ENCODE data around the gene C19orf81.

C19orf81 gene

GRCh38 chr19:50629801-50630200 lies 19.4 kb upstream of the C19orf81 start:
- DNase-seq (ENCODE audit: low spot score), result no peak

GRCh38 chr19:50632151-50632835 lies 17.0 kb upstream of the C19orf81 start:
- no peak for DNase-seq (ENCODE audit: low spot score)

- DNase-seq (ENCODE audit: low spot score), result no peak
These were observed 15.9 kb upstream of the C19orf81 start for GRCh38 chr19:50633359-50633758.

- no peak for DNase-seq (ENCODE audit: low spot score)
These were observed 15.3 kb upstream of the C19orf81 start for GRCh38 chr19:50633973-50634372.

GRCh38 chr19:50636317-50637085 lies 12.7 kb upstream of the C19orf81 start:
- DNase-seq (ENCODE audit: low spot score), result no peak

GRCh38 chr19:50638600-50638999 lies 10.6 kb upstream of the C19orf81 start:
- no peak for DNase-seq (ENCODE audit: low spot score)

GRCh38 chr19:50639121-50640112 lies 9.8 kb upstream of the C19orf81 start, which contains the start of gene SYT3:
TSS of gene SYT3 (minus strand) at chr19:50639881. CDS start at chr19:50637411, 2,470 bp downstream.
- no peak for DNase-seq (ENCODE audit: low spot score)

GRCh38 chr19:50640368-50640767 lies 8.9 kb upstream of the C19orf81 start:
- no peak for DNase-seq (ENCODE audit: low spot score)

GRCh38 chr19:50644315-50644915 lies 4.8 kb upstream of the C19orf81 start:
- no peak for DNase-seq (ENCODE audit: low spot score)

GRCh38 chr19:50645107-50645506 lies 4.1 kb upstream of the C19orf81 start:
- DNase-seq (ENCODE audit: low spot score), result no peak

GRCh38 chr19:50646074-50646807 lies 3.0 kb upstream of the C19orf81 start:
- DNase-seq (ENCODE audit: low spot score), result no peak

GRCh38 chr19:50647879-50648615 lies 1.2 kb upstream of the C19orf81 start:
- DNase-seq (ENCODE audit: low spot score), result no peak

- DNase-seq (ENCODE audit: low spot score), result no peak
These were observed 586 bp upstream of the C19orf81 start for GRCh38 chr19:50648659-50649058.

- DNase-seq (ENCODE audit: low spot score), result no peak
These were observed 1.9 kb downstream of the C19orf81 start for GRCh38 chr19:50651174-50651573.

GRCh38 chr19:50652722-50653121 lies 3.5 kb downstream of the C19orf81 start:
- no peak for DNase-seq (ENCODE audit: low spot score)

- DNase-seq (ENCODE audit: low spot score), result no peak
These were observed 5.6 kb downstream of the C19orf81 start for GRCh38 chr19:50654882-50655281.

- no peak for DNase-seq (ENCODE audit: low spot score)
These were observed 8.0 kb downstream of the C19orf81 start for GRCh38 chr19:50657222-50657669.

- peak; percentile 60 for DNase-seq (ENCODE audit: low spot score)
These were observed 8.6 kb downstream of the C19orf81 start for GRCh38 chr19:50657712-50658440.
